ENCODE results near the gene SMIM13. TPM values are rescaled to one million over a fixed set of nuclear protein-coding genes. Genes with fewer than 3 reads are reported as not detected.

Gene SMIM13
- polyA plus RNA-seq, 1 experiment: 9.0 TPM

- Histone ChIP-seq H3K27ac (ENCODE audit: low read depth, low read length) (peak overlapping the region; percentile 75), H3K4me3 (ENCODE audit: low read depth, low read length) (peak overlapping the region; percentile 99), H3K27me3 (ENCODE audit: control insufficient read depth, insufficient read depth, low read length) (no peaks in the 10 kb centered on the region), H3K9me3 (ENCODE audit: control insufficient read depth, insufficient read depth, low read length) (no peaks in the 10 kb centered on the region)
- POLR2A ChIA-PET: interaction anchor here (0.7 kb wide), 1 partner anchor 1982 kb away, joined by 4 read pairs; no protein-coding TSS in a partner anchor
- TF ChIP-seq, protein P1, sequence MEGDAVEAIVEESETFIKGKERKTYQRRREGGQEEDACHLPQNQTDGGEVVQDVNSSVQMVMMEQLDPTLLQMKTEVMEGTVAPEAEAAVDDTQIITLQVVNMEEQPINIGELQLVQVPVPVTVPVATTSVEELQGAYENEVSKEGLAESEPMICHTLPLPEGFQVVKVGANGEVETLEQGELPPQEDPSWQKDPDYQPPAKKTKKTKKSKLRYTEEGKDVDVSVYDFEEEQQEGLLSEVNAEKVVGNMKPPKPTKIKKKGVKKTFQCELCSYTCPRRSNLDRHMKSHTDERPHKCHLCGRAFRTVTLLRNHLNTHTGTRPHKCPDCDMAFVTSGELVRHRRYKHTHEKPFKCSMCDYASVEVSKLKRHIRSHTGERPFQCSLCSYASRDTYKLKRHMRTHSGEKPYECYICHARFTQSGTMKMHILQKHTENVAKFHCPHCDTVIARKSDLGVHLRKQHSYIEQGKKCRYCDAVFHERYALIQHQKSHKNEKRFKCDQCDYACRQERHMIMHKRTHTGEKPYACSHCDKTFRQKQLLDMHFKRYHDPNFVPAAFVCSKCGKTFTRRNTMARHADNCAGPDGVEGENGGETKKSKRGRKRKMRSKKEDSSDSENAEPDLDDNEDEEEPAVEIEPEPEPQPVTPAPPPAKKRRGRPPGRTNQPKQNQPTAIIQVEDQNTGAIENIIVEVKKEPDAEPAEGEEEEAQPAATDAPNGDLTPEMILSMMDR (IDR thresholded peaks at IDR 0.05; ENCODE audit: low read depth, low read length): no peak
- CTCF ChIA-PET: interaction anchor here (0.5 to 2.8 kb wide), 12 partner anchors 11 to 402 kb away, joined by 3 to 28 read pairs (median 4); no protein-coding TSS in a partner anchor
- no peak for DNase-seq (ENCODE audit: low read depth, low spot score)
Measured at GRCh38 chr6:11094941-11095340, 1.3 kb downstream of the SMIM13 start.

- CTCF ChIA-PET: interaction anchor here (0.6 to 2.8 kb wide), 4 partner anchors 24 to 400 kb away, joined by 4 to 28 read pairs (median 5); no protein-coding TSS in a partner anchor
- DNase-seq (ENCODE audit: low read depth, low spot score): no peak
- H3K9me3 ChIP-seq (ENCODE audit: control insufficient read depth, insufficient read depth, low read length): no peaks in the 10 kb centered on the region
- no peaks in the 10 kb centered on the region for H3K27me3 ChIP-seq (ENCODE audit: control insufficient read depth, insufficient read depth, low read length)
- peak overlapping the region; percentile 14; the same call in 1 of the 2 replicates for H3K4me3 ChIP-seq (ENCODE audit: low read depth, low read length)
- POLR2A ChIA-PET: interaction anchor here (0.6 kb wide), 2 partner anchors 47 to 557 kb away, joined by 3 to 4 read pairs; no protein-coding TSS in a partner anchor
- no peak overlapping the region for H3K27ac ChIP-seq (ENCODE audit: low read depth, low read length)
- TF ChIP-seq, protein P1 (IDR thresholded peaks at IDR 0.05; ENCODE audit: low read depth, low read length): no peak
Measured at GRCh38 chr6:11096109-11096508, 2.5 kb downstream of the SMIM13 start.

DNA sequence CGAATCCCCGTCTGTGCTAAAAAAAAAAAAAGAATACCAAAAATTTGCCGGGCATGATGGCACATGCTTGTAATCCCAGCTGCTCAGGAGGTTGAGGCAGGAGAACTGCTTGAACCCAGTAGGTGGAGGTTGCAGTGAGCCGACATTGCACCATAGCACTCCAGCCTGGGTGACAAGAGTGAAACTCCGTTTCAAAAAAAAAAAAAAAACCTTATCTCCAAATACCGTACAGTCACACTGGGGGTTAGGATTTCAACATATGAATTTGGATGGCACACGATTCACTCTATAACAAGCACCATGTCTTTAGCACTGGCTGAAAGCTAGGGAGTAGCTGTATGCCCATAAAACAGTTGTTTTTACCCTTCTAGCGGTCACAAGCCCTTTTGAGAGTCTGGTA lies 3.8 kb downstream of the SMIM13 start:
- Histone ChIP-seq H3K9me3 (ENCODE audit: control insufficient read depth, insufficient read depth, low read length) (no peaks in the 10 kb centered on the region), H3K4me3 (ENCODE audit: low read depth, low read length) (no peak overlapping the region), H3K27ac (ENCODE audit: low read depth, low read length) (no peak overlapping the region), H3K27me3 (ENCODE audit: control insufficient read depth, insufficient read depth, low read length) (no peaks in the 10 kb centered on the region)
- no peak for DNase-seq (ENCODE audit: low read depth, low spot score)
- POLR2A ChIA-PET: no interaction called here
- TF ChIP-seq, protein P1 (IDR thresholded peaks at IDR 0.05; ENCODE audit: low read depth, low read length): no peak
- CTCF ChIA-PET: interaction anchor here (0.7 to 1.9 kb wide), 3 partner anchors 46 to 399 kb away, joined by 3 to 10 read pairs (median 4); no protein-coding TSS in a partner anchor

- TF ChIP-seq, protein P1 (IDR thresholded peaks at IDR 0.05; ENCODE audit: low read depth, low read length): no peak
- ChIA-PET CTCF (interaction anchor here (0.7 to 1.9 kb wide), 2 partner anchors 323 to 398 kb away, joined by 3 to 10 read pairs; no protein-coding TSS in a partner anchor), POLR2A (no interaction called here)
- Histone ChIP-seq H3K9me3 (ENCODE audit: control insufficient read depth, insufficient read depth, low read length) (peaks cover under 1% of the 10 kb centered on the region; the same call in 1 of the 2 replicates), H3K4me3 (ENCODE audit: low read depth, low read length) (no peak overlapping the region), H3K27ac (ENCODE audit: low read depth, low read length) (no peak overlapping the region), H3K27me3 (ENCODE audit: control insufficient read depth, insufficient read depth, low read length) (no peaks in the 10 kb centered on the region)
- no peak for DNase-seq (ENCODE audit: low read depth, low spot score)
Measured at GRCh38 chr6:11098004-11098403, 4.4 kb downstream of the SMIM13 start.

DNA sequence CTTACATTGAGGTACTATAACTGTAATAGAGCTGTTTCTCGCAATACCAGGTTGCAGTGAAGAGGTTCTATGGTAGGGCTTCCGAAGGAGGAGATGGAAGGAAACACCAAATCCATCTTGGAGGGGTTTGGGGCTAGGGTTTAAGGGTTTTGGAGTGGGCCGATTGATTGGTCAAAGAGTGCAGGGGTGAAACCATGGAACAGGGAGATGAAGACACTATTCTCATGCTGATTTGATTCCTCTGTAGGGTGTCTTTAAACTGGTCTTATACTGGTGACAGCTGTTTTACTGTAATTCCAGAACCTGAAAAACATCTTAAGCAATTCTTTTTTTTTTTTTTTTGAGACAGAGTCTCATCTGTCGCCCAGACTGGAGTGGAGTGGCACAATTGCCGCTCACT lies 7.8 kb downstream of the SMIM13 start:
- Histone ChIP-seq H3K27me3 (ENCODE audit: control insufficient read depth, insufficient read depth, low read length) (no peaks in the 10 kb centered on the region), H3K9me3 (ENCODE audit: control insufficient read depth, insufficient read depth, low read length) (peaks cover 7% of the 10 kb centered on the region; the same call in 1 of the 2 replicates), H3K4me3 (ENCODE audit: low read depth, low read length) (no peak overlapping the region), H3K27ac (ENCODE audit: low read depth, low read length) (no peak overlapping the region)
- no peak for DNase-seq (ENCODE audit: low read depth, low spot score)
- ChIA-PET CTCF (no interaction called here), POLR2A (no interaction called here)
- TF ChIP-seq, protein P1 (IDR thresholded peaks at IDR 0.05; ENCODE audit: low read depth, low read length): no peak
